GM19239 (cell line): ENCODE data around the gene GATA6.

ENCODE experiments used
- DNase-seq: peaks from one replicate; pipeline ENCODE4 v3.0.0; 2011; ENCODE audit warnings: low spot score; ENCODE audit not compliant: insufficient read length
- FAIRE-seq: peaks from 2 replicates; lab custom pipeline; 2011; peaks lifted over from hg19 to GRCh38; lab: Jason Lieb, UNC

The GATA6 gene

GRCh38 chr18:22229456-22230124 is 60.2 kb downstream of the GATA6 start:
- FAIRE-seq: no peak
- DNase-seq: no peak

DNA sequence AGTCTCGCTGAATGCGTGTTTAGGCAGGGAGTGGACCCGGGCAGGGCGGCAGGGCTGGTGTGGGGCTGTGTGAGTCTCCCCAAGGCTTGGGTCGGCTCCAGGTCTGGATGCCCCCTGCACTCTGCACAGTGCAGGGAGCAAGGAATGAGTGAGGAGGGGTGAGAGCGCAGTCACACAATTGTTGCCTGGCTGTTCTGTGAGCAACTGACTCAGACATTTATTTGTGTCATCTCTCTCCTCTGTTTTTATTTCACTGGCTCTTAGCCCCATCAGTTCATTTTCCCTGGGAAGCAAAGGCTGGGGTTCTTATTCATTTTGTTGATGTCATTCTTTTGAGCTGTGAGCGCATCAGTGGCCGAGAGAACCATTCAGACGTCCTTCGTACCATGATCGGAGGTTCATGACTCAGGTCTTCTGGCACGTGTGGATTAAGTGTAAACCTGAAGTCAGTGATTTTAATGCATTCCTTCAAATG is 61.1 kb downstream of the GATA6 start:
- FAIRE-seq: no peak
- no peak for DNase-seq

DNA sequence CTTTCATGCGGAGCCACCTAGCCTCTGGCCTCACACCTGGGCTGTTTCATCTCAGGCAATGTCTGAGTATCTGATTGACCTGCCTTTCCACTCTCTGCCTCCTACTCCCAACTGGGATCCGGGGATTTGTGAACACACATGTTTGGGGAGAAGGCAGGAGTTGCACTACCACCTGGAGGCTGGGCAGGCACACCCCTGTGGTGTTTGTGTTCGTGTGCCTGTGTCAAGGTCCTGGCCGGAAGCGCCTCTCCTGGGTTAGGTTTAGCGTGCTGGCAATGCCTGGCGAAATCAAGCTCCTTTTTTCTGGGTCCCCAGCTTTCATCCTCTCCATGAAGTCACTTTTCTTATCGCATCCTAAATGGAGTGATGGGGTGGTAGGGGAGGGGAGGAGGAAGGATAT is 63.9 kb downstream of the GATA6 start:
- DNase-seq (no peak), FAIRE-seq (no peak)

- DNase-seq: no peak
- no peak for FAIRE-seq
Measured at GRCh38 chr18:22238036-22238435, 68.6 kb downstream of the GATA6 start.

GRCh38 chr18:22238681-22239080 is 69.3 kb downstream of the GATA6 start:
- no peak for FAIRE-seq
- no peak for DNase-seq

DNA sequence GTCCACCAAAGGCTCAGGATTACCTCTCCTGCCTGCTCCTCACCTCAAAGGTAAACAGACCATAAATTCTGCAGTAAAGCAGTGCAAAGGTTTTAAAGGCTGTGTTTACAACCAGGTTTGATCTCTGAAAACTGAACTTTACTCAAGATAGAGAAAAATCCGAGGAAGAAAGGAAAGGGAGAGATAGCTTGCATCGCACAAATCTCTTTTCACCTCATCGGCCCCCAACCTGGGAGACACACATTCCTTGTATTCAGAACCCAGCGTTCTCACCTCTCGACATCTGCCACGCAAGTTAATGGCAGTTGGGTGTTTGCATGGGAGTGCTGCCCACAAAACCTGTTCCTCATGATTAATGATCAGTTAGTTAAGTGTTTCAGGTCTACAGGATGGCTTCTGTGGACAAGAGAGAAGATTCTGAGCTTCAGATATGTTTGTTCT is 72.6 kb downstream of the GATA6 start:
- FAIRE-seq (no peak), DNase-seq (no peak)

DNA sequence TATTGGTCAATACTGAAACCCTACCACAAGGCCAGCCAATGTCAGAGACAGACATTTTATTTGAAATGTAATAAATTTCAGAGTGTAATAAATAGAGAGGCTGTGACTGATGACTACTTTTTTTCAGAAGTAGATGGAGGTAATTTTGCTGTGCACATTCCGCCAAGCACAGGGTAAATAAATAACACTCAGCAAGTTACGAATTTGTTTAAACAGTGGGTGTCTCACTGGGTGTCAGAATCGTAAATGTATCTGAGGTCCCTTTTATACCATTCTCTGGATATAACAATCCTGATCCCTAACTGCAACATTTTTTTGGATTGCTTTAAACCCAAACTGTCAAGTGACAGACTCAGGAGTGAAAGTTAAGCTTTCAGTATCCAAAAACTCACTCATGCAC is 74.1 kb downstream of the GATA6 start:
- no peak for DNase-seq
- no peak for FAIRE-seq

- DNase-seq (no peak), FAIRE-seq (no peak)
Measured at GRCh38 chr18:22250026-22250425, 80.6 kb downstream of the GATA6 start.

DNA sequence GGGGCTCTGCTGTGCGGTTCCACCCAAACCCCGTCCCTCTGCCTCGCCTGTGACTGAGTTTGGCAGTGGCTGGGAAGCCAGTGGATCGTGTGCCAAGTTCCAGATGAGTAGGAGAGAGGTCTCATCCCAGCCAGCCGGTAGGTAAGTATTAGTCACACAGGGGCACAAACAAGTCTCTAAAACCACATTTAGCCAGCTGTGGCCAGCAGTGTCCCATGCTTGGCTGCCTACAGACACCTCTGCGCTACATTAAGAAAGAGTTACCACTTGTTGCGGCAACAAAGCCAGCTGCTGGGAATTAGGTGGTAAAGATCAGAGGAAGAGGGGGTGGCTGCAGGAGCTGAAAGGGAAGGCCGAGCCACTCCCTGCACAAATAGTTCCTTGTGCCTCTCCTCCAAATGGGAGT is 81.2 kb downstream of the GATA6 start:
- FAIRE-seq (no peak), DNase-seq (no peak)
